ENCODE results near the gene KIR2DL4. TPM values are rescaled to one million over a fixed set of nuclear protein-coding genes. Genes with fewer than 3 reads are reported as not detected.

Gene KIR2DL4
- not detected in 5 replicates for total RNA-seq (2022; extraction: Qiagen RNA extraction; ENCODE audit: low read depth)

DNA sequence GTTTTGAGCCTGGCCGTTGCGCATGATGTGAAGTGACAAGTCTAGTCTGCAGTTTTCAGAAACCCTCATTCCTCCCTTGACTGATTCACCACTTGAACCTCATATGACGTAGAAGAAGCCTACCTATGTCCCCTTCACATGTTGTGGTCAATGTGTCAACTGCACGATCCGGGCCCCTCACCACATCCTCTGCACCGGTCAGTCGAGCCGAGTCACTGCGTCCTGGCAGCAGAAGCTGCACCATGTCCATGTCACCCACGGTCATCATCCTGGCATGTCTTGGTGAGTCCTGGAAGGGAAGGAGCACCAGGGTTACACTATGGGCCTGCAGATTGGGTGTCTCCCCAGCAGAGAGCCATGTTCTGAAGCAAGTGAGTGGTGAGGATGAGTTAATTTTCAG is at the start of gene KIR2DL4:
Gene KIR2DL4, plus strand, starts transcription at position 201 of the 400 bp plus-strand sequence. Its CDS starts 42 bp downstream, at position 243.

DNA sequence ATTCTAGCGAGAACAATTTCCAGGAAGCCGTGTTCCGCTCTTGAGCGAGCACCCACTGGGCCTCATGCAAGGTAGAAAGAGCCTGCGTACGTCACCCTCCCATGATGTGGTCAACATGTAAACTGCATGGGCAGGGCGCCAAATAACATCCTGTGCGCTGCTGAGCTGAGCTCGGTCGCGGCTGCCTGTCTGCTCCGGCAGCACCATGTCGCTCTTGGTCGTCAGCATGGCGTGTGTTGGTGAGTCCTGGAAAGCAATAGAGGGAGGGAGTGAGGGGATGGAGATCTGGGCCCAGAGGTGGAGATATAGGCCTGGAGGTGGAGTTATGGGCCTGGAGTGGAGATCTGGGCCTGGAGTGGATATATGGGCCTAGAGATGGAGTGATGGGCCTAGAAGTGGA is 33.8 kb upstream of the KIR2DL4 start, which contains the start of gene KIR2DL1:
Gene KIR2DL1, plus strand, starts transcription at position 148 of the 400 bp plus-strand sequence. Its CDS starts 58 bp downstream, at position 206.

DNA sequence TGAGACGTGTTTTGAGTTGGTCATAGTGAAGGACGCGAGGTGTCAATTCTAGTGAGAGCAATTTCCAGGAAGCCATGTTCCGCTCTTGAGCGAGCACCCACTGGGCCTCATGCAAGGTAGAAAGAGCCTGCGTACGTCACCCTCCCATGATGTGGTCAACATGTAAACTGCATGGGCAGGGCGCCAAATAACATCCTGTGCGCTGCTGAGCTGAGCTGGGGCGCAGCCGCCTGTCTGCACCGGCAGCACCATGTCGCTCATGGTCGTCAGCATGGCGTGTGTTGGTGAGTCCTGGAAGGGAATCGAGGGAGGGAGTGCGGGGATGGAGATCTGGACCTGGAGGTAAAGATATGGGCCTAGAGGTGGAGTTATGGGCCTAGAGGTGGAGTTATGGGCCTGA is 12.8 kb downstream of the KIR2DL4 start, which contains the start of gene KIR3DL1:
Gene KIR3DL1, plus strand, starts transcription at position 218 of the 400 bp plus-strand sequence.

DNA sequence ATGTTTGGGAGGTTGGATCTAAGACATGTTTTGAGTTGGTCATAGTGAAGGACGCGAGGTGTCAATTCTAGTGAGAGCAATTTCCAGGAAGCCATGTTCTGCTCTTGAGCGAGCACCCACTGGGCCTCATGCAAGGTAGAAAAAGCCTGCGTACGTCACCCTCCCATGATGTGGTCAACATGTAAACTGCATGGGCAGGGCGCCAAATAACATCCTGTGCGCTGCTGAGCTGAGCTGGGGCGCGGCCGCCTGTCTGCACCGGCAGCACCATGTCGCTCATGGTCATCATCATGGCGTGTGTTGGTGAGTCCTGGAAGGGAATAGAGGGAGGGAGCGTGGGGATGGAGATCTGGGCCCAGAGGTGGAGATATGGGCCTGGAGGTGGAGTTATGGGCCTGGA is 29.1 kb downstream of the KIR2DL4 start, which contains the start of gene KIR2DS4:
Gene KIR2DS4, plus strand, starts transcription at position 181 of the 400 bp plus-strand sequence.

DNA sequence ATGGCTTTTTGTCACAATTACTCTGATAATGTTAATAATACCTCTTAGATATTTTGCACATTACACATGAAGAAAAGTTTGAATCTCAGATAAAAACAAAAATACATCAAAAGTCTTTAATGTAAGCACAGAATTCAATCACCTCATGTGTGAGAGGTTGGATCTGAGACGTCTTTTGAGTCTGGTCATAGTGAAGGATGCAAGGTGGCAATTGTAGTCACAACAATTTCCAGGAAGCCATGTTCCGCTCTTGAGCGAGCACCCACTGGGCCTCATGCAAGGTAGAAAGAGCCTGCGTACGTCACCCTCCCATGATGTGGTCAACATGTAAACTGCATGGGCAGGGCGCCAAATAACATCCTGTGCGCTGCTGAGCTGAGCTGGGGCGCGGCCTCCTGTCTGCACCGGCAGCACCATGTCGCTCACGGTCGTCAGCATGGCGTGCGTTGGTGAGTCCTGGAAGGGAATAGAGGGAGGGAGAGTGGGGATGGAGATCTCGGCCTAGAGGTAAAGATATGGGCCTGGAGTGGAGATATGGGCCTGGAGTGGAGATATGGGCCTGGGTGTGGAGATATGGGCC is 46.7 kb downstream of the KIR2DL4 start, which contains the start of gene KIR3DL2:
Gene KIR3DL2, plus strand, starts transcription at position 383 of the 580 bp plus-strand sequence. Its CDS starts 33 bp downstream, at position 416.

Other genes starting within 250 kb of the KIR2DL4 start
- not detected in 5 replicates for gene LILRA2, start 229.8 kb upstream of the KIR2DL4 start, total RNA-seq (2022; extraction: Qiagen RNA extraction; ENCODE audit: low read depth)
- gene LILRA1, start 210.0 kb upstream of the KIR2DL4 start, total RNA-seq (2022; extraction: Qiagen RNA extraction; ENCODE audit: low read depth), result not detected in 5 replicates
- gene LILRB1, start 173.1 kb upstream of the KIR2DL4 start, total RNA-seq (2022; extraction: Qiagen RNA extraction; ENCODE audit: low read depth), result 0.02 TPM in 1 of 5 replicates, not detected in the others
- gene LILRB4, start 140.6 kb upstream of the KIR2DL4 start, total RNA-seq (2022; extraction: Qiagen RNA extraction; ENCODE audit: low read depth), result 0.07 TPM in 1 of 5 replicates, not detected in the others
- not detected in 5 replicates for gene KIR3DL3, start 79.2 kb upstream of the KIR2DL4 start, total RNA-seq (2022; extraction: Qiagen RNA extraction; ENCODE audit: low read depth)
- gene KIR2DL3, start 65.1 kb upstream of the KIR2DL4 start, total RNA-seq (2022; extraction: Qiagen RNA extraction; ENCODE audit: low read depth), result not detected in 5 replicates
- not detected in 5 replicates for gene KIR2DL1, start 33.8 kb upstream of the KIR2DL4 start, total RNA-seq (2022; extraction: Qiagen RNA extraction; ENCODE audit: low read depth)
- gene KIR3DL1, start 12.9 kb downstream of the KIR2DL4 start, total RNA-seq (2022; extraction: Qiagen RNA extraction; ENCODE audit: low read depth), result not detected in 5 replicates
- not detected in 5 replicates for gene KIR2DS4, start 29.1 kb downstream of the KIR2DL4 start, total RNA-seq (2022; extraction: Qiagen RNA extraction; ENCODE audit: low read depth)
- gene KIR3DL2, start 46.8 kb downstream of the KIR2DL4 start, total RNA-seq (2022; extraction: Qiagen RNA extraction; ENCODE audit: low read depth), result not detected in 5 replicates
- gene FCAR, start 70.6 kb downstream of the KIR2DL4 start, total RNA-seq (2022; extraction: Qiagen RNA extraction; ENCODE audit: low read depth), result not detected in 5 replicates
- gene NCR1, start 102.5 kb downstream of the KIR2DL4 start, total RNA-seq (2022; extraction: Qiagen RNA extraction; ENCODE audit: low read depth), result not detected in 5 replicates
- not detected in 5 replicates for gene NLRP7, start 143.9 kb downstream of the KIR2DL4 start, total RNA-seq (2022; extraction: Qiagen RNA extraction; ENCODE audit: low read depth)
- 25.2 to 28.8 TPM (median 27.0 TPM) in 5 replicates for gene NLRP2, start 162.8 kb downstream of the KIR2DL4 start, total RNA-seq (2022; extraction: Qiagen RNA extraction; ENCODE audit: low read depth)
- gene GP6, start 234.7 kb downstream of the KIR2DL4 start, total RNA-seq (2022; extraction: Qiagen RNA extraction; ENCODE audit: low read depth), result 0.13 to 0.45 TPM (median 0.27 TPM) in 4 of 5 replicates, not detected in the other

Data from A549 treated with CpdA at 1 μM for 4 hours (cell line).